Heart left ventricle (tissue), 13 donors: ENCODE results near the gene SFT2D3.

ENCODE experiments used
- POLR2A ChIP-seq, 2 donors: fragments of 450-650 bp; IDR thresholded peaks; one replicate each; pipeline ENCODE4 v1.6.1; 2017; ENCODE audit warnings: antibody characterized with exemption in 2 of 2, mild to moderate bottlenecking in 2 of 2, moderate library complexity in 2 of 2
- TF ChIP-seq, protein P1 (sequence below), 12 donors: fragments of 200-600 bp; sonication (generic) in 4 of 12; IDR thresholded peaks; one replicate each; pipeline versions ENCODE4 v1.5.0 to v1.8.0; 2018 to 2022; ENCODE audit warnings: antibody characterized with exemption in 12 of 12, mild to moderate bottlenecking in 5 of 12
- donor health status: ischemic (EF 13 %, LVEDD 7.1; RV severe dilation, severe dysfunction).
- donor health status: DM: no; HTN: yes; CAD: no.
- donor health status: DM: no; HTN: no; CAD: no.
- donor health status: ischemic (EF 25% LVEDD 6.9; RV normal size, moderate dysfunction).
- donor health status: ischemic (EF 25% LVEDD 5.7; RV mildly dilated, moderate dysfunction).
- donor health status: ischemic (EF 35%, LVEDD 5.7; RV mildly dilated, moderate dysfunction).
- donor health status: nonischemic (EF 11% LVEDD 7.7; RV severe dilation, severe dysfunction).
- donor health status: DM: yes; HTN: yes; CAD: no.
- donor health status: PGD.
- donor health status: ischemic (EF 29% LVEDD 5.4; RV normal size, mild dysfunction).
- donor health status: nonischemic (EF 23%, LVEDD 6.1; RV moderate dilation, normal function).

DNA sequence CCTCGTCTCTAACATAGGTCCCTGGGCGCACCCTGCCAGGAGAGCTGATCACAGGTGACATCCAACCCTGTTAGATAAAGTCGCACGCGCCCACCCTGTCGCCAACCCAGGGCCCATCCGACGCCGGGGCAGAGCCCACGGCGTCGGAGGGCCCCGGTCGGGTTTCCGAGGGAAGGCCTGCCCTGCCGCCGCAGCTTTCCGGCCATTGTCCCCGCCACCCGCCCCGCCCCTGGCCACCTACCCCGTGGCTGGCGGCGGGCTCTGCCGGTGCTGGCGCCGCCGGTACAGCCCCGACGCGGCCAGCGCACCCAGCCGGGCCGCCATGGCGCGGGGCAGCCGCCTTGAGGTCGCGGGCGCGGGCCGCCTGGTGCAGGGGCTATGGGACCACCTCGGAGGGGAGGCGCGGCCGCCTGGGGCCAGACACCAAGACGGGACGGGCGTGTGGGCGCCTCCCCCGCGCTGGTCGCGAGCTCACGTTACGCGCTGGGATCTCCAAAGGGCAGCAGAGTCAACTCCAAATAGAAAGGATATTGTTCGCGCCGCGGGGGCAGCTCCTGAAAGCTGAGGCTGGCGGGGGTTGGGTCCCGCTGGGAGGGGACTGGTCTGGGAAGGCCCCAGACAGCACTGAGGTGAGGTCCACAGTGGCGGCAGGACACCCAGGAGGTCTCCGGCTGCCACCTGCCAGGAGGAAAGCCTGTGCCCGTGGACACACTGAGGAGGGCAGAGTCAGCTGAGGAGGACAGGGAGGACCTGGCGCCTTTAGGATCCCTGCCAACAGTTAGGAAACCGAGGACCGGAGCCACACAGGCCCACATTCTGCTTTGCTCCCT lies 37.0 kb upstream of the SFT2D3 start:
- TF ChIP-seq, protein P1, sequence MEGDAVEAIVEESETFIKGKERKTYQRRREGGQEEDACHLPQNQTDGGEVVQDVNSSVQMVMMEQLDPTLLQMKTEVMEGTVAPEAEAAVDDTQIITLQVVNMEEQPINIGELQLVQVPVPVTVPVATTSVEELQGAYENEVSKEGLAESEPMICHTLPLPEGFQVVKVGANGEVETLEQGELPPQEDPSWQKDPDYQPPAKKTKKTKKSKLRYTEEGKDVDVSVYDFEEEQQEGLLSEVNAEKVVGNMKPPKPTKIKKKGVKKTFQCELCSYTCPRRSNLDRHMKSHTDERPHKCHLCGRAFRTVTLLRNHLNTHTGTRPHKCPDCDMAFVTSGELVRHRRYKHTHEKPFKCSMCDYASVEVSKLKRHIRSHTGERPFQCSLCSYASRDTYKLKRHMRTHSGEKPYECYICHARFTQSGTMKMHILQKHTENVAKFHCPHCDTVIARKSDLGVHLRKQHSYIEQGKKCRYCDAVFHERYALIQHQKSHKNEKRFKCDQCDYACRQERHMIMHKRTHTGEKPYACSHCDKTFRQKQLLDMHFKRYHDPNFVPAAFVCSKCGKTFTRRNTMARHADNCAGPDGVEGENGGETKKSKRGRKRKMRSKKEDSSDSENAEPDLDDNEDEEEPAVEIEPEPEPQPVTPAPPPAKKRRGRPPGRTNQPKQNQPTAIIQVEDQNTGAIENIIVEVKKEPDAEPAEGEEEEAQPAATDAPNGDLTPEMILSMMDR (IDR thresholded peaks at IDR 0.05) = no peak
- TF ChIP-seq POLR2A (IDR thresholded peaks at IDR 0.05) = peak in 1 of 2 donors; percentile 28
